Upper lobe of right lung (tissue), 1 donor: Measurements from ENCODE around the gene CCER1. TPM values are rescaled to one million over a fixed set of nuclear protein-coding genes. Genes with fewer than 3 reads are reported as not detected.

ENCODE experiments used
- ATAC-seq: fragments of 200-7000 bp; cut with Tn5 transposase; one replicate; pipeline ENCODE4 v1.9.1; 2020; ENCODE audit warnings: mild to moderate bottlenecking, moderate library complexity
- DNase-seq: peaks from one replicate; pipeline ENCODE4 v3.0.0-alpha.2; 2020
- H3K27ac ChIP-seq: fragments of 200-600 bp; one replicate; pipeline ENCODE4 v1.8.0; 2022
- H3K27me3 ChIP-seq: fragments of 200-600 bp; one replicate; pipeline ENCODE4 v1.8.0; 2022; ENCODE audit warnings: mild to moderate bottlenecking
- H3K36me3 ChIP-seq: fragments of 200-600 bp; one replicate; pipeline ENCODE4 v1.8.0; 2022
- H3K4me1 ChIP-seq: fragments of 200-600 bp; one replicate; pipeline ENCODE4 v1.8.0; 2022
- H3K4me3 ChIP-seq: fragments of 200-600 bp; one replicate; pipeline ENCODE4 v1.8.0; 2022; ENCODE audit warnings: mild to moderate bottlenecking
- H3K9me3 ChIP-seq: fragments of 200-600 bp; one replicate; pipeline ENCODE4 v1.8.0; 2022
- intact Hi-C: fragments of 100-400 bp; cut with DNase I; formaldehyde crosslinking; loops from one replicate; pipeline ENCODE4 v1.11.0; 2022
- total RNA-seq: library from RNA; stranded (reverse); fragmentation: NEBNext Ultra II Directional; extraction: Animal tissue kit (Norgen Biotek cat#: 25700); gene quantifications from one replicate; pipeline ENCODE4 v1.2.1, GENCODE V29; 2021
- TF ChIP-seq, protein P1 (sequence below): fragments of 200-600 bp; IDR thresholded peaks from one replicate; pipeline ENCODE4 v1.8.0; 2022; ENCODE audit warnings: antibody characterized with exemption
- donor health status: DM: no; HTN: yes; CAD: no; lungs with severe emphysema.

The CCER1 gene
- total RNA-seq, 1 donor from 2014 or later, result not detected

DNA sequence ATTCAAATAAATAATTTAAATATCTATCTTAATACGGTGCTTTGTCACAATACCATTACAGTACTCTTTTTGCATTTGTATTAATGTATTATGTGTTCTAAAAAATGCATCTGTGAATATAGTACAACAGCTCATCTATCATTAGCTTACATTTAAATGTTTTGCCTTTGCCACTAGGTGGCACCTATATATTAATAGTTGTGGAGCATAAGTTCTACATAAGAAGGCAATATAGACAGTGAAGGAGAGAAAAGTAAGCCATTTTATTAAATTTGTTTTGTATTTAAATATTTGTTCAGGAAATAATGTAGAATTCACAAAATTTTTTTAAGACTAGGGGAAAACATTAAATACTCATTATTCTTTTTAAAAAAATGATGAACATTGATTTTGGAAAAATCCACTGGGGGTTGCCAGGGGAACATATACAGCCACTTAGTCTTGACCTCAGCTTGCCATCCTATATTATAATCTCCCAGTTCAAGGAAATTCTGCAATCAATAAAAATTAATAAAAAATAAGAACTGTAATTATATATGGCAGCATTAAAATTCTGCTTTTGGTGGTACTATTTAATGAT lies 9.8 kb downstream of the CCER1 start:
- no peak overlapping the region for H3K27ac ChIP-seq
- no peaks in the 10 kb centered on the region for H3K9me3 ChIP-seq
- no peak overlapping the region for H3K4me3 ChIP-seq
- H3K4me1 ChIP-seq, result no peaks in the 10 kb centered on the region
- intact Hi-C loops, result no loop called here
- ATAC-seq, result peak; percentile 39
- TF ChIP-seq, protein P1, sequence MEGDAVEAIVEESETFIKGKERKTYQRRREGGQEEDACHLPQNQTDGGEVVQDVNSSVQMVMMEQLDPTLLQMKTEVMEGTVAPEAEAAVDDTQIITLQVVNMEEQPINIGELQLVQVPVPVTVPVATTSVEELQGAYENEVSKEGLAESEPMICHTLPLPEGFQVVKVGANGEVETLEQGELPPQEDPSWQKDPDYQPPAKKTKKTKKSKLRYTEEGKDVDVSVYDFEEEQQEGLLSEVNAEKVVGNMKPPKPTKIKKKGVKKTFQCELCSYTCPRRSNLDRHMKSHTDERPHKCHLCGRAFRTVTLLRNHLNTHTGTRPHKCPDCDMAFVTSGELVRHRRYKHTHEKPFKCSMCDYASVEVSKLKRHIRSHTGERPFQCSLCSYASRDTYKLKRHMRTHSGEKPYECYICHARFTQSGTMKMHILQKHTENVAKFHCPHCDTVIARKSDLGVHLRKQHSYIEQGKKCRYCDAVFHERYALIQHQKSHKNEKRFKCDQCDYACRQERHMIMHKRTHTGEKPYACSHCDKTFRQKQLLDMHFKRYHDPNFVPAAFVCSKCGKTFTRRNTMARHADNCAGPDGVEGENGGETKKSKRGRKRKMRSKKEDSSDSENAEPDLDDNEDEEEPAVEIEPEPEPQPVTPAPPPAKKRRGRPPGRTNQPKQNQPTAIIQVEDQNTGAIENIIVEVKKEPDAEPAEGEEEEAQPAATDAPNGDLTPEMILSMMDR, result peak; percentile 55
- no peak for DNase-seq
- H3K27me3 ChIP-seq, result no peaks in the 10 kb centered on the region
- H3K36me3 ChIP-seq, result no peaks in the 10 kb centered on the region

GRCh38 chr12:90943255-90943654 lies 11.7 kb downstream of the CCER1 start:
- ATAC-seq, result peak; percentile 25

GRCh38 chr12:90940872-90941499 lies 14.0 kb downstream of the CCER1 start:
- Histone ChIP-seq H3K27me3 (no peaks in the 10 kb centered on the region), H3K27ac (no peak overlapping the region), H3K4me3 (no peak overlapping the region), H3K36me3 (no peaks in the 10 kb centered on the region), H3K4me1 (no peaks in the 10 kb centered on the region), H3K9me3 (no peaks in the 10 kb centered on the region)
- DNase-seq, result no peak
- TF ChIP-seq, protein P1, result peak; percentile 58
- ATAC-seq, result peak; percentile 47
- intact Hi-C loops, result no loop called here

More at GRCh38 chr12:90943255-90943654, 11.7 kb downstream of the CCER1 start:
- intact Hi-C loops, result no loop called here
- Histone ChIP-seq H3K4me1 (no peaks in the 10 kb centered on the region), H3K27me3 (no peaks in the 10 kb centered on the region), H3K4me3 (no peak overlapping the region), H3K36me3 (no peaks in the 10 kb centered on the region), H3K27ac (no peak overlapping the region), H3K9me3 (no peaks in the 10 kb centered on the region)
- TF ChIP-seq, protein P1, result no peak
- no peak for DNase-seq

DNA sequence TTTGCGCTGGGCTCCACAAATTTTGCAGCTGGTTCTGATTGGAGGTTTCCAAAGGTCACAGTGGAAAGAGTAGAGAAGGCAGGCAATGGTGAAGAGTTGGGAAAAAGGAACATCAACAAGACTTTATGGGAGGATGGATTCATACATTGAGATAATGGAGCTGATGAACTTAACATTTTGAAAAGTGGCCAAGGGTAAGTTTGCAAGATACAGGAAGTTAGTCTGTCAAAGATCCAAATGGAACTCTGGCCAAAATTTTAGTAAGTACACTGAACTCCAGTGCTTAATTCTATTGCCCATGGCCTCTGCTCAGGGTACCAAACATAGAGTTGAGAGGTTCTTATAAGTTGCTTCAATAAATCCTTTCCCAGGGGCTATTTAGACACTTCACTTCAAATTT lies 15.6 kb downstream of the CCER1 start:
- Histone ChIP-seq H3K4me1 (no peaks in the 10 kb centered on the region), H3K36me3 (no peaks in the 10 kb centered on the region), H3K27ac (no peak overlapping the region), H3K27me3 (no peaks in the 10 kb centered on the region), H3K9me3 (no peaks in the 10 kb centered on the region), H3K4me3 (no peak overlapping the region)
- DNase-seq, result no peak
- TF ChIP-seq, protein P1, result no peak
- ATAC-seq, result no peak
- intact Hi-C loops, result no loop called here

- no peaks in the 10 kb centered on the region for H3K36me3 ChIP-seq
- H3K27me3 ChIP-seq, result no peaks in the 10 kb centered on the region
- no peaks in the 10 kb centered on the region for H3K9me3 ChIP-seq
- ATAC-seq (no peak), DNase-seq (no peak)
- no peak overlapping the region for H3K4me3 ChIP-seq
- no peak overlapping the region for H3K27ac ChIP-seq
- TF ChIP-seq, protein P1, result no peak
- intact Hi-C loops, result no loop called here
- H3K4me1 ChIP-seq, result no peaks in the 10 kb centered on the region
Observed at GRCh38 chr12:90938451-90938850, 16.5 kb downstream of the CCER1 start.
